Melanocyte of skin (primary cell): Measurements from ENCODE around the gene KCNAB3. TPM values are rescaled to one million over a fixed set of nuclear protein-coding genes. Genes with fewer than 3 reads are reported as not detected.

ENCODE experiments used
- small RNA-seq, 2 donors: library from RNA; depleted of rRNA; stranded (forward); fragments of <200 nt; gene quantifications; one replicate each; pipeline ENCODE3, GENCODE V24; 2012
- total RNA-seq, 2 donors: library from RNA; depleted of rRNA; stranded (reverse); fragments of >200 nt; gene quantifications; 2 replicates each; pipeline ENCODE4 v1.2.3, GENCODE V29; 2012

Gene KCNAB3
- total RNA-seq: under 1 TPM; under 0.01 to 0.69 TPM

DNA sequence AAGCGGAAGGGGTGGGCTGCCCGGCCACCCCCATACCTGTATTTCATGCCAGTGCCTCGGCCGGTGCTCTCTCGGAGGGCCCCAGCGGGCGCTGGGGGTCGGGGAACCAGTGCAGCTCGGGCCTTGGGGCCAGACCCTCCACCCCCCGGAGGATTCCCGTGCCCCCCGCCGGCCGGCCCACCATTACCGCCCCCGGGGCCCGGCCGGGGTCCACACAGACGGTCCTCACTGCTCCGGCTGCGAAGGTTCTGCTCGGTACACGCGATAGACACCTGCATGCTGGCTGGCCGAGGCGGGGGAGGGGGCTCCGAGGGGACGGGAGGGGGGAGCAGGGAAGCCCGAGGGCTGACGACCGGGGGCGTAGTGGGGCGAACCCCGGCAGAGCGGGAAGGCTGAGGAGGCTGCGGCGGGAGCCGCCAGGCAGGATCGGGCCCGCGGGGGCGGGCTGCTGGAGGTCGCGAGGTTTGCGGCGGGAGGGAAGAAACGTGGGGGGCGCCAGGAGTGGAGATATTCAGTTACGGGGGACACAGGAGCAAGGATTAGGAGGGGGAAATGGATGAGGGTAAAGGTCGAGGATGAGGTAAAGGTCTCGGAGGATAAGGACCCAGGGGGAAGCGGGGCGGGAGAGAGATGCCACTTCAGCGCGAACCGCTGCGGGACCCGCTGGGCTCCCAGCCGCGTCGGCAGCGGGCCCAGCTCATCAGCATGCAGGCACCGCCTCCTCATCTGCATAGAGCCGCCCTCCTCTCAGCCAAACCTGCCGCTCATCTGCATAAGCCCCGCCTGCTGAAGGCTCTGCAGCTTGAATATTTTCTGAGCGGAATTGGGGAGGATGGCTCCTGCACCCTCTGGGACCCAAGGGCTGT is at the start of gene KCNAB3:
TSS of gene KCNAB3 (minus strand) at position 699 of the 866 bp plus-strand sequence. CDS start at position 278, 421 bp downstream.

DNA sequence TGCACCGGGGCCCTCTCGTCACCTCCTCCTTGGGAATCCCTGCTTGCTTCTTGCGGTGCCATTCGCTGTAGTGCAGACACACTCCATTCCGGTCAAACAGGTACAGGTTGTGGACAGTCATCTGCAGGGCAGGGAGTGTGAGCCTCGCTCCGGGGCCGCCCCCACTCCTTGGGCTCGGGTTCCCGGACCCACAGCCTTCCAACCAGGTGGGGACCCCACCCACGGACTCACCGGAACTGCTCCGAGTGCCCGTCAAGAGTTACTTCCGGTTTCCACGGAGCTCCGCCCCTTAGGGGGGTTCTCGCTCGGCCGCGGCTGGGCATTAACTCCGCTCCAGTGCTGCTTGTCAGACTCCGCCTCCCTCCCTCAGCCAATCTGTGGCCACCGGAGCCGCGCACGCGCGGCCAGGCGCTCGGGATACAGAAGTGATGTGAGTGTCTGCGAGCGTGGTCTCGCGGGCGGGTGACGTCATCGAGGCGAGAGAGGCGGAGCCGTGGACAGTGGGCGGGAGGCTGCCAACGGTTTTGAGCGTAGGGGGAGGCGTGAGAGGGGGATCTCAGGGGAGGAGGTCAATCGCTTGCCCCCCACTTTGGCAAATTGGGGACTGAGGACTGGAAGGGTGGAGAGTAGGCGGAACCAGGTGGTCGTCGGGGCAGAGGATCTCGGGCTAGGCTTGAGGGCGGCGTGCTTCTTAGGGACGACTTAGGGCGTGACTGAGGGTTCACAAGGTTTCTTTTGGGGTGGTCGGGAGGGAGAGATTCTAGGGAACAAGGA is 2.2 kb upstream of the KCNAB3 start, which contains the start of the genes CNTROB and TRAPPC1:
TSS of gene CNTROB (plus strand) at position 498 of the 774 bp plus-strand sequence. CDS start 874 bp downstream, outside the sequence.
TSS of gene TRAPPC1 (minus strand) at position 238 of the 774 bp plus-strand sequence. CDS start at position 121, 117 bp downstream.

DNA sequence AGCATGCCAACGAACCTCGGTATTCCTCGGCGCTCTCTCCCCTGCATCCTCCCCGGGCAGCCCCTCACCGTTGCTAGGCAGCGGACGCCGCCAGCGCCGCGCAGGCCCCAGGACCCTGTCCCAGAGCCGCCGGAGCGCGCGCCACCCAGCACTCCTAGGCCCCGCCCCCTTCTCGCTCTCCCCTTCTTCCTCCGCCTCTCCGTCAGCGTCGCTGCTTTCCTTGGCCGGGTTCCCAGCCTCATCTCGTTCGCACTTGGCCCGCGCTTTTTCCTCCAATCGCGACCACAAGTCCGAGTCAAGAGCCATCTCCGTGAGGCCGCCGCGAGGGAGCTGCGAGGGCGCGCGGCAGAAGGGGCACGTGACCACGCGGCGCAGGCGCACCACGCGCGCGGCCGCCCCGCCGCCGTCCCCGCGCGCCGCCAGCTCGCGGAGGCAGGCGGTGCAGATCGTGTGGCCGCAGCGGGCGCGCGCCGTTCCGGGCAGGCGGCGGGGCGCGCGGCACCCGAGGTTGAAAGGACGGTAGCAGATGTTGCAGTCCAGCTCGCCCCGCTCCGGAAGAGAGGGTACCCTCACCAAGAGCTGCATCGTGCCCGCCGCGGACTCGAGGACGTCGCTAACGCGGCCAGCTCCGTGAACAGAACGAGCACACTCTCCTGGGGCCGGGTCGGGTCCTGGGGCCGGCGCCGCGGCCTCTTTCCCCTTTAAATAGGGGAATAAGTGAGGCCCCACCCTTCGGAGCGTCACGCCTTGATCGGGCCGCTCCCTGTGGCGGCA is 13.9 kb downstream of the KCNAB3 start, which contains the start of gene RNF227:
TSS of gene RNF227 (minus strand) at position 679 of the 774 bp plus-strand sequence. CDS start at position 585, 94 bp downstream.

DNA sequence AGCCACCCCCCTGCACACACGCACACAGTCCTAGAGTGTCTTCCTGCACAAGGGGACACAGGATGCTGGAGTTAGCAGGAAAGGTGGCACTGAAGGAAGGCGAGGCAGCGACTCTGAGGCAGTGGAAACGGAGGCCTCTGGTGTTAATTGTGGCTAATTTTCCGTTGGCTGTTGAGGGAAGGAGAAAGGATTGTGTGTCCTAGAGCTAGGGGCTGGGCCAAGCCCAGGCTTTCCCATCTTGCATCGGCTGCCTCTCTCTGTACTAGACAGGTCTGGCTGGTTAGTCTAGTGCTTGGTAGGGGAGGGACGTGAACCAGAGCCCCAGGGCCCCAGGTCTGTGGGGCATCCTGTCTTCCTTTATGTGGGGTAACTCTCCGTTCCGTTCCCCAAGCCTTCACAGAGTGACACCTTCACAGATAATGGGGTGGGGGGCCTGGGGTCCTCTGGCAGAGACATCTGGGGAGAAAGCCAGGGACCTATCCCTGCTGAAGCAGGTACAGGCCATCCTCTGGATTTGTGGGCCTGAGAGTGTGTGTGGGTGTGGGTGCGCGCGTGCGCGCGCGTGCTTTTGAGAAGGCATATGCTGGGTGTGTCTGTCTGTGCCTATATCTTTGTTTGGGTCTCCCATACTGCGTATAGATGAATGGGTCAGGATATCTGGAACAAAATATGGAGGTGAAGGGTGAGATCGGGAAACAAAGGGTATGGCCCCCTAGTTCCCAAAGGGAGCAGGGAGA is 41.3 kb downstream of the KCNAB3 start, which contains the start of gene CHD3:
TSS of gene CHD3 (plus strand) at position 606 of the 737 bp plus-strand sequence. CDS start 212 bp downstream, outside the sequence.

Small RNA genes within 50 kb of the gene (small RNA-seq; reads per million reads assigned to genes)
- 3.5 to 4.6 reads per million in 2 donors for gene SCARNA21

Other genes starting within 250 kb of the KCNAB3 start
- 10 to 100 TPM; 43.0 to 47.1 TPM for gene TP53, start 242.4 kb downstream of the KCNAB3 start, total RNA-seq
- 10 to 100 TPM in 1 of 2 donors, 1 to 10 TPM in 1; 8.6 to 17.3 TPM for gene WRAP53, start 241.4 kb downstream of the KCNAB3 start, total RNA-seq
- 1 to 10 TPM in 1 of 2 donors, under 1 TPM in 1; 0.33 to 1.0 TPM for gene EFNB3, start 224.7 kb downstream of the KCNAB3 start, total RNA-seq
- under 1 TPM; under 0.01 TPM for gene DNAH2, start 212.1 kb downstream of the KCNAB3 start, total RNA-seq
- 1 to 10 TPM; 3.4 to 3.7 TPM for gene KDM6B, start 95.6 kb downstream of the KCNAB3 start, total RNA-seq
- gene TMEM88, start 74.8 kb downstream of the KCNAB3 start, total RNA-seq: under 1 TPM in 1 of 2 donors, not detected in 1; 0.34 TPM
- 10 to 100 TPM; 47.1 to 68.9 TPM for gene NAA38, start 72.3 kb downstream of the KCNAB3 start, total RNA-seq
- gene CYB5D1, start 71.9 kb downstream of the KCNAB3 start, total RNA-seq: 1 to 10 TPM; 5.9 to 8.3 TPM
- gene CHD3, start 41.1 kb downstream of the KCNAB3 start, total RNA-seq: 10 to 100 TPM; 46.8 to 69.9 TPM
- gene RNF227, start 13.6 kb downstream of the KCNAB3 start, total RNA-seq: 1 to 10 TPM in 1 of 2 donors, under 1 TPM in 1; 1.00 to 1.7 TPM
- 10 to 100 TPM; 41.3 to 48.6 TPM for gene TRAPPC1, start 2.1 kb upstream of the KCNAB3 start, total RNA-seq
- gene CNTROB, start 2.4 kb upstream of the KCNAB3 start, total RNA-seq: 10 to 100 TPM; 22.3 to 24.8 TPM
- gene GUCY2D, start 72.8 kb upstream of the KCNAB3 start, total RNA-seq: 1 to 10 TPM in 1 of 2 donors, not detected in 1; 1.4 TPM
- under 1 TPM in 1 of 2 donors, not detected in 1; under 0.01 TPM for gene ALOX15B, start 109.2 kb upstream of the KCNAB3 start, total RNA-seq
- not detected for gene ALOX12B, start 157.9 kb upstream of the KCNAB3 start, total RNA-seq
- not detected for gene ALOXE3, start 188.7 kb upstream of the KCNAB3 start, total RNA-seq
- under 1 TPM in 1 of 2 donors, not detected in 1; 0.67 TPM for gene HES7, start 194.2 kb upstream of the KCNAB3 start, total RNA-seq
- 10 to 100 TPM; 22.0 to 25.5 TPM for gene PER1, start 222.5 kb upstream of the KCNAB3 start, total RNA-seq
- 1 to 10 TPM; 5.5 to 6.3 TPM for gene VAMP2, start 233.1 kb upstream of the KCNAB3 start, total RNA-seq
- gene TMEM107, start 246.5 kb upstream of the KCNAB3 start, total RNA-seq: 10 to 100 TPM; 24.1 to 32.0 TPM